OCI-LY7 (cell line): Measurements from ENCODE around the gene GPRC5B.

Experiments
- EZH2phosphoT487 ChIP-seq: fragments of 200-600 bp; sonication (generic); IDR thresholded peaks from 2 replicates; pipeline ENCODE4 v1.6.1; 2018; ENCODE audit warnings: low read depth, borderline replicate concordance, mild to moderate bottlenecking, mixed run types, antibody characterized with exemption, low read length, moderate library complexity, mixed read lengths
- TF ChIP-seq, protein P1 (sequence below): fragments of 200-600 bp; sonication (generic); conservative IDR thresholded peaks from 2 replicates; pipeline ENCODE4 v1.5.1; 2014; ENCODE audit warnings: mild to moderate bottlenecking, antibody characterized with exemption, low read length, moderate library complexity, mixed read lengths

- TF ChIP-seq, protein P1, sequence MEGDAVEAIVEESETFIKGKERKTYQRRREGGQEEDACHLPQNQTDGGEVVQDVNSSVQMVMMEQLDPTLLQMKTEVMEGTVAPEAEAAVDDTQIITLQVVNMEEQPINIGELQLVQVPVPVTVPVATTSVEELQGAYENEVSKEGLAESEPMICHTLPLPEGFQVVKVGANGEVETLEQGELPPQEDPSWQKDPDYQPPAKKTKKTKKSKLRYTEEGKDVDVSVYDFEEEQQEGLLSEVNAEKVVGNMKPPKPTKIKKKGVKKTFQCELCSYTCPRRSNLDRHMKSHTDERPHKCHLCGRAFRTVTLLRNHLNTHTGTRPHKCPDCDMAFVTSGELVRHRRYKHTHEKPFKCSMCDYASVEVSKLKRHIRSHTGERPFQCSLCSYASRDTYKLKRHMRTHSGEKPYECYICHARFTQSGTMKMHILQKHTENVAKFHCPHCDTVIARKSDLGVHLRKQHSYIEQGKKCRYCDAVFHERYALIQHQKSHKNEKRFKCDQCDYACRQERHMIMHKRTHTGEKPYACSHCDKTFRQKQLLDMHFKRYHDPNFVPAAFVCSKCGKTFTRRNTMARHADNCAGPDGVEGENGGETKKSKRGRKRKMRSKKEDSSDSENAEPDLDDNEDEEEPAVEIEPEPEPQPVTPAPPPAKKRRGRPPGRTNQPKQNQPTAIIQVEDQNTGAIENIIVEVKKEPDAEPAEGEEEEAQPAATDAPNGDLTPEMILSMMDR: no peak
- no peak for TF ChIP-seq EZH2phosphoT487
Measured at GRCh38 chr16:19911204-19911603, 26.6 kb upstream of the GPRC5B start.
